H9 (cell line): ENCODE results near the gene RBM44. TPM values are rescaled to one million over a fixed set of nuclear protein-coding genes. Genes with fewer than 3 reads are reported as not detected.
A peak's percentile ranks its signal among the peaks of the same experiment; 100 is the strongest.

Experiments used
- DNase-seq: peaks from one replicate; pipeline ENCODE4 v3.0.0-alpha.2; 2017
- H2AFZ ChIP-seq: one replicate; pipeline ENCODE4 v1.6.1; 2013; ENCODE audit warnings: mild to moderate bottlenecking, low read length, control low read depth, moderate library complexity
- H2AK5ac ChIP-seq: 2 replicates; pipeline ENCODE4 v1.6.1; 2013; ENCODE audit warnings: low read length, control low read depth, mixed read lengths; ENCODE audit not compliant: insufficient read length
- H2BK120ac ChIP-seq: one replicate; pipeline ENCODE4 v1.6.1; 2013; ENCODE audit warnings: low read depth, mild to moderate bottlenecking, low read length, control low read depth, inconsistent platforms; ENCODE audit not compliant: poor library complexity, severe bottlenecking
- H2BK12ac ChIP-seq: 2 replicates; pipeline ENCODE4 v1.6.1; 2013; ENCODE audit warnings: low read length, control low read depth, mixed read lengths, low read depth; ENCODE audit not compliant: insufficient read length
- H2BK15ac ChIP-seq: 2 replicates; pipeline ENCODE4 v1.6.1; 2013; ENCODE audit warnings: low read depth, low read length, control low read depth
- H2BK20ac ChIP-seq: one replicate; pipeline ENCODE4 v1.6.1; 2013; ENCODE audit warnings: low read depth, mild to moderate bottlenecking, low read length, control low read depth, inconsistent platforms; ENCODE audit not compliant: poor library complexity, severe bottlenecking
- H2BK5ac ChIP-seq: 2 replicates; pipeline ENCODE4 v1.6.1; 2013; ENCODE audit warnings: low read length, control low read depth, mixed read lengths; ENCODE audit not compliant: insufficient read length
- H3K14ac ChIP-seq: 2 replicates; pipeline ENCODE4 v1.6.1; 2013; ENCODE audit warnings: low read length, control low read depth; ENCODE audit not compliant: insufficient read depth
- H3K18ac ChIP-seq: 2 replicates; pipeline ENCODE4 v1.6.1; 2013; ENCODE audit warnings: low read depth, mild to moderate bottlenecking, mixed read lengths, low read length, control low read depth; ENCODE audit not compliant: insufficient read length
- H3K23ac ChIP-seq: 2 replicates; pipeline ENCODE4 v1.6.1; 2013; ENCODE audit warnings: low read length, control low read depth, mixed read lengths, low read depth; ENCODE audit not compliant: insufficient read length
- H3K23me2 ChIP-seq: 2 replicates; pipeline ENCODE4 v1.6.1; 2013; ENCODE audit warnings: low read depth, mild to moderate bottlenecking, mixed read lengths, low read length, control low read depth; ENCODE audit not compliant: insufficient read length, poor library complexity, severe bottlenecking
- H3K27ac ChIP-seq: 2 replicates; pipeline ENCODE4 v1.5.1; 2013; ENCODE audit warnings: low read length, control low read depth, mixed read lengths, low read depth; ENCODE audit not compliant: insufficient read length
- H3K27me3 ChIP-seq: 2 replicates; pipeline ENCODE4 v1.6.1; 2013; ENCODE audit warnings: low read length, control low read depth, inconsistent platforms; ENCODE audit not compliant: insufficient read depth
- H3K4ac ChIP-seq: 2 replicates; pipeline ENCODE4 v1.6.1; 2013; ENCODE audit warnings: low read depth, mild to moderate bottlenecking, control low read depth, inconsistent platforms, low read length, moderate library complexity
- H3K4me1 ChIP-seq: 2 replicates; pipeline ENCODE4 v1.6.1; 2013; ENCODE audit warnings: low read length, control low read depth, inconsistent platforms; ENCODE audit not compliant: insufficient read depth
- H3K4me2 ChIP-seq: 2 replicates; pipeline ENCODE4 v1.6.1; 2013; ENCODE audit warnings: low read length, control low read depth, mixed read lengths; ENCODE audit not compliant: insufficient read length, insufficient read depth
- H3K56ac ChIP-seq: 2 replicates; pipeline ENCODE4 v1.6.1; 2013; ENCODE audit warnings: low read depth, mild to moderate bottlenecking, mixed read lengths, low read length, control low read depth; ENCODE audit not compliant: insufficient read length
- H3K79me1 ChIP-seq: 2 replicates; pipeline ENCODE4 v1.6.1; 2013; ENCODE audit warnings: low read depth, mild to moderate bottlenecking, moderate library complexity, low read length, control low read depth, inconsistent platforms; ENCODE audit not compliant: insufficient read depth, poor library complexity, severe bottlenecking
- H3K79me2 ChIP-seq: 2 replicates; pipeline ENCODE4 v1.6.1; 2013; ENCODE audit warnings: low read length, control low read depth, inconsistent platforms; ENCODE audit not compliant: insufficient read depth
- H3K9ac ChIP-seq: 2 replicates; pipeline ENCODE4 v1.6.1; 2013; ENCODE audit warnings: low read length, control low read depth, mixed read lengths; ENCODE audit not compliant: insufficient read length; ENCODE audit errors: extremely low read depth
- H3K9me3 ChIP-seq: one replicate; pipeline ENCODE4 v1.6.1; 2013; ENCODE audit warnings: low read depth, low read length, inconsistent platforms; ENCODE audit not compliant: control insufficient read depth
- H3T11ph ChIP-seq: one replicate; pipeline ENCODE4 v1.6.1; 2013; ENCODE audit warnings: mild to moderate bottlenecking, low read length, control low read depth, inconsistent platforms
- H4K20me1 ChIP-seq: one replicate; pipeline ENCODE4 v1.6.1; 2013; ENCODE audit not compliant: control insufficient read depth, insufficient read length, insufficient read depth
- H4K5ac ChIP-seq: 2 replicates; pipeline ENCODE4 v1.6.1; 2013; ENCODE audit warnings: low read depth, mild to moderate bottlenecking, mixed read lengths, low read length, control low read depth; ENCODE audit not compliant: insufficient read length
- H4K8ac ChIP-seq: replicated peaks from 2 replicates; pipeline ENCODE4 v1.6.1; 2013; ENCODE audit warnings: low read length, control low read depth, mixed read lengths, low read depth; ENCODE audit not compliant: insufficient read length
- H4K91ac ChIP-seq: 2 replicates; pipeline ENCODE4 v1.6.1; 2013; ENCODE audit warnings: low read depth, mild to moderate bottlenecking, moderate library complexity, mixed read lengths, low read length, control low read depth; ENCODE audit not compliant: insufficient read length
- H3K27ac Mint-ChIP-seq, 3 experiments: 2 replicates in 2 of 3; 3 replicates in 1 of 3; pipeline ENCODE4 v1.8.0; 2020 to 2021; ENCODE audit warnings: mixed read lengths in 3 of 3, mild to moderate bottlenecking in 1 of 3, moderate library complexity in 1 of 3
- H3K27me3 Mint-ChIP-seq: 2 replicates; pipeline ENCODE4 v1.8.0; 2021; ENCODE audit warnings: low read depth, mild to moderate bottlenecking, moderate library complexity, mixed read lengths
- H3K36me3 Mint-ChIP-seq, 3 experiments: 2 replicates in 2 of 3; 3 replicates in 1 of 3; pipeline ENCODE4 v1.8.0; 2020 to 2021; ENCODE audit warnings: low read depth in 3 of 3, mixed read lengths in 3 of 3; ENCODE audit not compliant: insufficient read depth in 1 of 3
- H3K4me1 Mint-ChIP-seq, 2 experiments: 2 replicates each; pipeline ENCODE4 v1.8.0; 2020; ENCODE audit warnings: mixed read lengths in 2 of 2
- H3K4me3 Mint-ChIP-seq, 2 experiments: 2 replicates in 1 of 2; 3 replicates in 1 of 2; pipeline ENCODE4 v1.8.0; 2020 to 2021; ENCODE audit warnings: mild to moderate bottlenecking in 2 of 2, mixed read lengths in 2 of 2, moderate library complexity in 1 of 2
- H3K9me3 Mint-ChIP-seq, 2 experiments: 2 replicates in 1 of 2; 3 replicates in 1 of 2; pipeline ENCODE4 v1.8.0; 2020; ENCODE audit warnings: mild to moderate bottlenecking in 2 of 2, mixed read lengths in 2 of 2, moderate library complexity in 1 of 2
- WGBS: extraction: QIAGEN DNeasy Blood & Tissue Kit; methylation state at CpG from one replicate; pipeline ENCODE4 v1.1.7; 2013; ENCODE audit warnings: missing lambda C conversion rate, low lambda C conversion rate, mixed read lengths; ENCODE audit not compliant: insufficient read length; ENCODE audit errors: extremely low coverage; 5-methylcytosine and 5-hydroxymethylcytosine counted together
- total RNA-seq: library from RNA; stranded (reverse); gene quantifications from 2 replicates; pipeline ENCODE4 v1.2.1, GENCODE V29; 2021
- TF ChIP-seq, protein P1 (sequence below): fragments of 200-600 bp; sonication (generic); conservative IDR thresholded peaks from 3 replicates; pipeline ENCODE4 v1.8.0; 2021; ENCODE audit warnings: antibody characterized with exemption, mild to moderate bottlenecking

Gene RBM44
- total RNA-seq, 1 experiment from 2014 or later, result 0.15 TPM

DNA sequence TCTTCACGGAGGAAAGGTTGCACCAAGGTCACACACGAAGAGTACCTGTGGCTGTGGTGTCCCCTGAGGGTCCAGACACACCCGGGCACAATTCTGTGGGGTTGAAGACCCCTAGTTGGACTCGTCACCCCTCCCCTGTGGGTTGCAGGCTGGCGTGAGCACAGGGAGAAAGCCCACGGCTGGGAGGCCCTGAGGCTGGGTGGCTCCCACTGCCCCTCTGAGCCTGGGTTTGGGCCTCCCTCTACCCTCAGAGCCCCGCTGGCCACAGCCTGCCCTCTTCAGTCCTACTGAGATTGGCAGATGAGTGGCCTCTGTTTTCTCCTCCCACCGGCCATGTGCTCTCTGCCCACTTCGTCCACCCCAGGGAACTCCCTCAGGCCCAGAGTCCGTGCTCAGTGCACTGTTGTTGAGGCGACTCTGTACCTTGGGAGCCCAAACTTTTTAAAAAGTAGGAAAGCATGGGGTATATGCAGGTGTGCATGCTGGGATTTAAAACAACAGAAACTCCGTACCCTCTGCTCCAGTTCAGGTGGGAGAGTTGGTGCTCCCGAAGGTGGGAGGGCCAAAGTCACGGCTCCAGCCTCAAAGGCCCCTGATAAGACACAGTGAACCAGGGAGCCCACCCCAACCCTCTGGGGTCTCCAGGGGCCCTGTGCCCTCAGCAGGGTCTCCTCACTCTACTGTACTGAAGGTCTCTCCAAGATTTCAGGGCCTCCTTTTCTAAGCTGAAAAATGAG lies 79.9 kb downstream of the RBM44 start:
- Mint-ChIP-seq H3K9me3 (no peaks in the 10 kb centered on the region), H3K27ac (peak overlapping the region in 2 of 3 experiments; percentile 6 to 68; a peak in 2 of 7 replicates), H3K36me3 (no peaks in the 10 kb centered on the region), H3K27me3 (peaks cover 2% of the 10 kb centered on the region), H3K4me3 (no peak overlapping the region; a peak in 1 of 5 replicates), H3K4me1 (peaks cover 8 to 9% of the 10 kb centered on the region in 2 experiments)
- no peak overlapping the region for H2BK20ac ChIP-seq
- no peaks in the 10 kb centered on the region for H4K20me1 ChIP-seq
- H4K5ac ChIP-seq, result no peak overlapping the region
- no peak overlapping the region for H3K23ac ChIP-seq
- no peak overlapping the region for H3K4ac ChIP-seq
- no peaks in the 10 kb centered on the region for H3K79me1 ChIP-seq
- no peak overlapping the region for H3K18ac ChIP-seq
- no peak overlapping the region for H4K91ac ChIP-seq
- H2AK5ac ChIP-seq, result no peak overlapping the region
- H3K14ac ChIP-seq, result peak overlapping the region; percentile 8; the same call in 1 of the 2 replicates
- no CpG with 5 or more reads among the region's 14 CpGs for WGBS
- H4K8ac ChIP-seq, result no peak overlapping the region
- H3K27me3 ChIP-seq, result no peaks in the 10 kb centered on the region
- H3K56ac ChIP-seq, result no peak overlapping the region
- H3T11ph ChIP-seq, result no peak overlapping the region
- DNase-seq, result no peak
- TF ChIP-seq, protein P1, sequence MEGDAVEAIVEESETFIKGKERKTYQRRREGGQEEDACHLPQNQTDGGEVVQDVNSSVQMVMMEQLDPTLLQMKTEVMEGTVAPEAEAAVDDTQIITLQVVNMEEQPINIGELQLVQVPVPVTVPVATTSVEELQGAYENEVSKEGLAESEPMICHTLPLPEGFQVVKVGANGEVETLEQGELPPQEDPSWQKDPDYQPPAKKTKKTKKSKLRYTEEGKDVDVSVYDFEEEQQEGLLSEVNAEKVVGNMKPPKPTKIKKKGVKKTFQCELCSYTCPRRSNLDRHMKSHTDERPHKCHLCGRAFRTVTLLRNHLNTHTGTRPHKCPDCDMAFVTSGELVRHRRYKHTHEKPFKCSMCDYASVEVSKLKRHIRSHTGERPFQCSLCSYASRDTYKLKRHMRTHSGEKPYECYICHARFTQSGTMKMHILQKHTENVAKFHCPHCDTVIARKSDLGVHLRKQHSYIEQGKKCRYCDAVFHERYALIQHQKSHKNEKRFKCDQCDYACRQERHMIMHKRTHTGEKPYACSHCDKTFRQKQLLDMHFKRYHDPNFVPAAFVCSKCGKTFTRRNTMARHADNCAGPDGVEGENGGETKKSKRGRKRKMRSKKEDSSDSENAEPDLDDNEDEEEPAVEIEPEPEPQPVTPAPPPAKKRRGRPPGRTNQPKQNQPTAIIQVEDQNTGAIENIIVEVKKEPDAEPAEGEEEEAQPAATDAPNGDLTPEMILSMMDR, result no peak
- H2BK12ac ChIP-seq, result no peak overlapping the region
- H2AFZ ChIP-seq, result no peak overlapping the region
- no peaks in the 10 kb centered on the region for H3K79me2 ChIP-seq
- no peaks in the 10 kb centered on the region for H3K23me2 ChIP-seq
- H3K4me1 ChIP-seq, result no peaks in the 10 kb centered on the region; the same call in 1 of the 2 replicates
- H3K9me3 ChIP-seq, result no peaks in the 10 kb centered on the region
- H3K4me2 ChIP-seq, result no peak overlapping the region
- H3K9ac ChIP-seq, result no peak overlapping the region
- H3K27ac ChIP-seq, result no peak overlapping the region
- H2BK15ac ChIP-seq, result no peak overlapping the region
- H2BK5ac ChIP-seq, result no peak overlapping the region
- H2BK120ac ChIP-seq, result no peak overlapping the region
